Activated CD8-positive, alpha-beta T cell treated with anti-CD3 and anti-CD28 coated beads, Interleukin-2, amount 10 ng/mL, durations not matched to agents 7 days and 5 days (primary cell): ENCODE measurements around the gene ABCF1. TPM values are rescaled to one million over a fixed set of nuclear protein-coding genes. Genes with fewer than 3 reads are reported as not detected.
A peak's percentile ranks its signal among the peaks of the same experiment; 100 is the strongest.

Source experiments
- ATAC-seq: fragments of 150-1000 bp; cut with Tn5 transposase; one replicate; pipeline ENCODE4 v1.10.0; 2021; ENCODE audit warnings: moderate library complexity
- CTCF ChIA-PET: fragments of 350-600 bp; sonication (Branson Sonifier 250); formaldehyde crosslinking; loops from one replicate; lab custom pipeline; 2021; ENCODE audit warnings: antibody characterized with exemption; lab: Charles Lee
- POLR2A ChIA-PET: fragments of 350-600 bp; sonication (Branson Sonifier 250); formaldehyde crosslinking; loops from one replicate; lab custom pipeline; 2021; ENCODE audit warnings: antibody characterized with exemption; lab: Charles Lee
- DNase-seq: peaks from one replicate; pipeline ENCODE4 v3.0.0-alpha.2; 2020
- H3K27ac Mint-ChIP-seq: one replicate; pipeline ENCODE4 v1.8.0; 2021; ENCODE audit warnings: mild to moderate bottlenecking, mixed read lengths
- H3K27me3 Mint-ChIP-seq: one replicate; pipeline ENCODE4 v1.8.0; 2021; ENCODE audit warnings: low read depth, mixed read lengths
- H3K36me3 Mint-ChIP-seq: one replicate; pipeline ENCODE4 v1.8.0; 2021; ENCODE audit warnings: low read depth, mixed read lengths
- H3K4me1 Mint-ChIP-seq: one replicate; pipeline ENCODE4 v1.8.0; 2021; ENCODE audit warnings: low read depth, mixed read lengths
- H3K4me3 Mint-ChIP-seq: one replicate; pipeline ENCODE4 v1.8.0; 2021; ENCODE audit warnings: mild to moderate bottlenecking, mixed read lengths
- H3K9me3 Mint-ChIP-seq: one replicate; pipeline ENCODE4 v1.8.0; 2022; ENCODE audit warnings: mixed read lengths; ENCODE audit not compliant: insufficient read depth
- microRNA-seq: library from miRNA; unstranded; fragments of <30 nt; microRNA quantifications from one replicate; pipeline ENCODE4 v1.2.0, GENCODE V29; 2022
- total RNA-seq, 2 experiments: library from RNA; stranded (reverse); gene quantifications; one replicate each; pipeline ENCODE4 v1.2.3, GENCODE V29; 2021

The ABCF1 gene
- total RNA-seq, 2 experiments from 2014 or later = 72.2 to 79.6 TPM

- H3K27ac Mint-ChIP-seq = peak overlapping the region; percentile 98
- H3K4me1 Mint-ChIP-seq = peaks cover 15% of the 10 kb centered on the region
- H3K36me3 Mint-ChIP-seq = peaks cover 60% of the 10 kb centered on the region
- CTCF ChIA-PET = interaction anchor here (2.8 to 3.2 kb wide), 2 partner anchors 78 to 111 kb away, joined by 12 to 14 read pairs; no protein-coding TSS in a partner anchor
- H3K9me3 Mint-ChIP-seq = no peaks in the 10 kb centered on the region
- peaks cover 2% of the 10 kb centered on the region for H3K27me3 Mint-ChIP-seq
- peak overlapping the region; percentile 93 for H3K4me3 Mint-ChIP-seq
- no peak for DNase-seq
- POLR2A ChIA-PET = no interaction called here
- ATAC-seq = no peak
Measured at GRCh38 chr6:30619561-30619960, 48.3 kb downstream of the ABCF1 start.

- peaks cover 27% of the 10 kb centered on the region for H3K4me1 Mint-ChIP-seq
- POLR2A ChIA-PET = interaction anchor here (0.7 to 1.9 kb wide), 4 partner anchors 8 to 97 kb away, joined by 3 to 11 read pairs (median 3); partner anchors contain the start of genes MRPS18B and PPP1R10
- DNase-seq (no peak), ATAC-seq (no peak)
- H3K27ac Mint-ChIP-seq = peak overlapping the region; percentile 98
- no peak overlapping the region for H3K4me3 Mint-ChIP-seq
- no peaks in the 10 kb centered on the region for H3K27me3 Mint-ChIP-seq
- H3K36me3 Mint-ChIP-seq = peaks cover 53% of the 10 kb centered on the region
- CTCF ChIA-PET = interaction anchor here (0.7 to 1.6 kb wide), 5 partner anchors 11 to 143 kb away, joined by 3 to 7 read pairs (median 4); no protein-coding TSS in a partner anchor
- no peaks in the 10 kb centered on the region for H3K9me3 Mint-ChIP-seq
Measured at GRCh38 chr6:30625511-30625910, 54.3 kb downstream of the ABCF1 start.

GRCh38 chr6:30626484-30627366 lies 55.5 kb downstream of the ABCF1 start, which contains the start of gene ATAT1:
ATAT1 (plus strand) TSS chr6:30626874.
- DNase-seq (peak; percentile 93), ATAC-seq (peak; percentile 98)
- H3K4me1 Mint-ChIP-seq = peaks cover 27% of the 10 kb centered on the region
- ChIA-PET POLR2A (interaction anchor here (0.6 to 1.9 kb wide), 6 partner anchors 9 to 135 kb away, joined by 3 to 11 read pairs (median 3); partner anchors contain the start of genes MRPS18B and PPP1R10), CTCF (interaction anchor here (0.7 to 1.6 kb wide), 9 partner anchors 9 to 145 kb away, joined by 3 to 7 read pairs (median 4); partner anchors contain the start of genes DHX16, MRPS18B and PPP1R10)
- H3K27ac Mint-ChIP-seq = peak within 1 kb of the TSS; percentile 98
- peak within 1 kb of the TSS; percentile 92 for H3K4me3 Mint-ChIP-seq
- H3K27me3 Mint-ChIP-seq = no peaks in the 10 kb centered on the region
- no peaks in the 10 kb centered on the region for H3K9me3 Mint-ChIP-seq
- peaks cover 51% of the 10 kb centered on the region for H3K36me3 Mint-ChIP-seq

- Mint-ChIP-seq H3K9me3 (no peaks in the 10 kb centered on the region), H3K4me3 (no peak overlapping the region), H3K4me1 (peaks cover 8% of the 10 kb centered on the region), H3K27me3 (no peaks in the 10 kb centered on the region), H3K36me3 (peaks cover 23% of the 10 kb centered on the region), H3K27ac (no peak overlapping the region)
- ChIA-PET POLR2A (interaction anchor here (1.2 kb wide), 1 partner anchor 21 kb away, joined by 4 read pairs; no protein-coding TSS in a partner anchor), CTCF (no interaction called here)
- DNase-seq = no peak
- ATAC-seq = no peak
Measured at GRCh38 chr6:30635834-30636233, 64.6 kb downstream of the ABCF1 start.

GRCh38 chr6:30640481-30640880 lies 69.2 kb downstream of the ABCF1 start:
- Mint-ChIP-seq H3K4me1 (peaks cover 25% of the 10 kb centered on the region), H3K27ac (peak overlapping the region; percentile 83), H3K4me3 (no peak overlapping the region), H3K9me3 (no peaks in the 10 kb centered on the region), H3K27me3 (no peaks in the 10 kb centered on the region), H3K36me3 (peaks cover 17% of the 10 kb centered on the region)
- ChIA-PET CTCF (interaction anchor here (0.9 to 2.1 kb wide), 17 partner anchors 11 to 447 kb away, joined by 3 to 9 read pairs (median 5); partner anchors contain the start of genes DHX16, MDC1 and MRPS18B), POLR2A (interaction anchor here (0.5 to 2.1 kb wide), 4 partner anchors 23 to 41 kb away, joined by 4 to 12 read pairs (median 6); partner anchors contain the start of genes MRPS18B and PPP1R10)
- ATAC-seq = peak; percentile 57
- no peak for DNase-seq

GRCh38 chr6:30641048-30641447 lies 69.8 kb downstream of the ABCF1 start:
- POLR2A ChIA-PET = interaction anchor here (0.5 to 2.1 kb wide), 5 partner anchors 11 to 42 kb away, joined by 3 to 12 read pairs (median 4); partner anchors contain the start of genes MRPS18B and PPP1R10

More at GRCh38 chr6:30641048-30641447, 69.8 kb downstream of the ABCF1 start:
- peak; percentile 86 for ATAC-seq
- H3K36me3 Mint-ChIP-seq = peaks cover 14% of the 10 kb centered on the region
- peak overlapping the region; percentile 83 for H3K27ac Mint-ChIP-seq
- H3K27me3 Mint-ChIP-seq = no peaks in the 10 kb centered on the region
- no peaks in the 10 kb centered on the region for H3K9me3 Mint-ChIP-seq
- DNase-seq = peak; percentile 64
- H3K4me3 Mint-ChIP-seq = peak overlapping the region; percentile 7
- peaks cover 30% of the 10 kb centered on the region for H3K4me1 Mint-ChIP-seq
- CTCF ChIA-PET = interaction anchor here (0.8 to 2.1 kb wide), 16 partner anchors 11 to 446 kb away, joined by 3 to 9 read pairs (median 5); partner anchors contain the start of genes DHX16, MDC1 and MRPS18B

Small RNA genes lying within 50 kb of the gene (microRNA-seq; reads per million reads assigned to microRNA genes)
- gene MIR877 = 113 reads per million, percentile 62 among the genes with 10 or more reads in this experiment

Other genes with a start within 250 kb of the ABCF1 start
- gene TRIM39, start 244.5 kb upstream of the ABCF1 start, total RNA-seq = 10 to 100 TPM; 16.7 to 16.9 TPM
- gene RPP21, start 226.3 kb upstream of the ABCF1 start, total RNA-seq = 10 to 100 TPM; 37.3 to 37.9 TPM
- 100 to 1,000 TPM; 523 to 536 TPM for gene HLA-E, start 81.9 kb upstream of the ABCF1 start, total RNA-seq
- gene GNL1, start 15.0 kb upstream of the ABCF1 start, total RNA-seq = 10 to 100 TPM; 63.7 to 69.9 TPM
- 10 to 100 TPM; 19.7 to 21.1 TPM for gene PRR3, start 14.1 kb upstream of the ABCF1 start, total RNA-seq
- gene PPP1R10, start 45.8 kb downstream of the ABCF1 start, total RNA-seq = 10 to 100 TPM; 92.8 to 99.7 TPM
- 10 to 100 TPM; 43.2 to 43.6 TPM for gene MRPS18B, start 46.4 kb downstream of the ABCF1 start, total RNA-seq
- gene ATAT1, start 55.4 kb downstream of the ABCF1 start, total RNA-seq = 10 to 100 TPM in 1 of 2 experiments, 1 to 10 TPM in 1; 10.0 to 10.5 TPM
- 10 to 100 TPM; 31.6 to 40.1 TPM for gene C6orf136, start 75.7 kb downstream of the ABCF1 start, total RNA-seq
- gene DHX16, start 101.6 kb downstream of the ABCF1 start, total RNA-seq = 10 to 100 TPM; 38.5 to 41.0 TPM
- gene PPP1R18, start 115.2 kb downstream of the ABCF1 start, total RNA-seq = 100 to 1,000 TPM; 286 to 304 TPM
- 10 to 100 TPM; 41.7 to 44.6 TPM for gene NRM, start 119.5 kb downstream of the ABCF1 start, total RNA-seq
- gene MDC1, start 145.8 kb downstream of the ABCF1 start, total RNA-seq = 10 to 100 TPM; 48.5 to 52.4 TPM
- 1,000 to 10,000 TPM; 1,638 to 1,703 TPM for gene TUBB, start 148.9 kb downstream of the ABCF1 start, total RNA-seq
- gene FLOT1, start 171.2 kb downstream of the ABCF1 start, total RNA-seq = 100 to 1,000 TPM; 314 to 317 TPM
- gene IER3, start 173.1 kb downstream of the ABCF1 start, total RNA-seq = 10 to 100 TPM; 76.6 to 82.9 TPM